Astrocyte (in vitro differentiated cells and primary cell): ENCODE results near the gene OXLD1. TPM values are rescaled to one million over a fixed set of nuclear protein-coding genes. Genes with fewer than 3 reads are reported as not detected.

Experiments used
- DNase-seq: peaks from one replicate; pipeline ENCODE4 v3.0.0-alpha.2; 2010; ENCODE audit warnings: low read depth
- FAIRE-seq: peaks from 2 replicates; lab custom pipeline; 2011; peaks lifted over from hg19 to GRCh38; lab: Jason Lieb, UNC
- H2AFZ ChIP-seq: 2 replicates; pipeline ENCODE4 v1.6.0; 2012; ENCODE audit warnings: low read depth, low read length, inconsistent platforms
- H3K27ac ChIP-seq: 2 replicates; pipeline ENCODE4 v1.5.1; 2011; ENCODE audit warnings: low read depth, low read length, inconsistent platforms
- H3K27me3 ChIP-seq: 2 replicates; pipeline ENCODE4 v1.6.0; 2011; ENCODE audit warnings: low read length, inconsistent platforms; ENCODE audit not compliant: insufficient read depth
- H3K36me3 ChIP-seq: 2 replicates; pipeline ENCODE4 v1.5.1; 2011; ENCODE audit warnings: low read length, inconsistent platforms; ENCODE audit not compliant: insufficient read depth
- H3K4me1 ChIP-seq: 2 replicates; pipeline ENCODE4 v1.5.1; 2011; ENCODE audit warnings: low read length, inconsistent platforms; ENCODE audit not compliant: insufficient read depth
- H3K4me2 ChIP-seq: 2 replicates; pipeline ENCODE4 v1.6.0; 2012; ENCODE audit warnings: low read length, inconsistent platforms
- H3K4me3 ChIP-seq: 2 replicates; pipeline ENCODE4 v1.5.1; 2011; ENCODE audit warnings: low read depth, mild to moderate bottlenecking, low read length, inconsistent platforms; ENCODE audit not compliant: insufficient read depth
- H3K79me2 ChIP-seq: 2 replicates; pipeline ENCODE4 v1.6.0; 2012; ENCODE audit warnings: mild to moderate bottlenecking, low read length, inconsistent platforms; ENCODE audit not compliant: insufficient read depth
- H3K9ac ChIP-seq: 2 replicates; pipeline ENCODE4 v1.6.0; 2012; ENCODE audit warnings: mild to moderate bottlenecking, low read length, inconsistent platforms
- H3K9me3 ChIP-seq: 2 replicates; pipeline ENCODE4 v1.5.1; 2012; ENCODE audit warnings: low read depth, mild to moderate bottlenecking, low read length, inconsistent platforms; ENCODE audit not compliant: insufficient read depth
- H4K20me1 ChIP-seq: 2 replicates; pipeline ENCODE4 v1.6.0; 2012; ENCODE audit warnings: low read length, inconsistent platforms; ENCODE audit not compliant: insufficient read depth
- H3K27ac Mint-ChIP-seq: one replicate; pipeline ENCODE4 v1.8.0; 2021; ENCODE audit warnings: mild to moderate bottlenecking, mixed read lengths; ENCODE audit not compliant: unreplicated experiment
- H3K27me3 Mint-ChIP-seq: one replicate; pipeline ENCODE4 v1.8.0; 2021; ENCODE audit warnings: low read depth, mixed read lengths; ENCODE audit not compliant: unreplicated experiment
- H3K36me3 Mint-ChIP-seq: one replicate; pipeline ENCODE4 v1.8.0; 2021; ENCODE audit warnings: low read depth, mixed read lengths; ENCODE audit not compliant: unreplicated experiment
- H3K4me1 Mint-ChIP-seq: one replicate; pipeline ENCODE4 v1.8.0; 2021; ENCODE audit warnings: low read depth, mixed read lengths; ENCODE audit not compliant: unreplicated experiment
- H3K4me3 Mint-ChIP-seq: one replicate; pipeline ENCODE4 v1.8.0; 2021; ENCODE audit warnings: mild to moderate bottlenecking, moderate library complexity, mixed read lengths; ENCODE audit not compliant: unreplicated experiment
- H3K9me3 Mint-ChIP-seq: one replicate; pipeline ENCODE4 v1.8.0; 2021; ENCODE audit warnings: mild to moderate bottlenecking, mixed read lengths; ENCODE audit not compliant: unreplicated experiment
- EZH2 ChIP-seq: IDR thresholded peaks from 2 replicates; pipeline ENCODE4 v1.6.1; 2012; ENCODE audit warnings: mild to moderate bottlenecking, low read length, inconsistent platforms; ENCODE audit not compliant: insufficient read depth
- total RNA-seq: library from RNA; stranded (reverse); gene quantifications from 2 replicates; pipeline ENCODE4 v1.2.1, GENCODE V29; 2021
- TF ChIP-seq, protein P1 (sequence below): IDR thresholded peaks from 2 replicates; pipeline ENCODE4 v1.5.1; 2011; ENCODE audit warnings: low read depth, mild to moderate bottlenecking, inconsistent platforms, low read length, moderate library complexity; ENCODE audit not compliant: insufficient read depth

Gene OXLD1
- total RNA-seq, 1 donor from 2014 or later: 22.0 TPM

DNA sequence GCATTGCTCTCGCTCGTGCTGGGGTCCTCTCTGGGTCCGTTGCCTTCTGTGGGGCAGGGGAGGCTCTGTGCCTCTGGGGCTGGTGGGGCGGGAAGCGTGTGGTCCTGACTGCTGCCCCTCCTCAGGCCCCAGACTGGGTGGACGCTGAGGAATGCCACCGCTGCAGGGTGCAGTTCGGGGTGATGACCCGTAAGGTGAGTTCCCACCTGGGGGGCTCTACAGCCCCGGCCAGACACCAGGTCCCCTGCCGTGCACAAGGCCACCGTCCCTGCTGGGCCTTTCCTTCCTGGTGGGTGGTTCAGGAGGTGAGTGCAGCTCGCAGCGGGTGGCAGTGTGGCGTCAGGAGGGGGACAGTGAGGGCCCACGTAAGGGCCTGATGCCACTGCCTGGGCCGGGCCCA lies 24.1 kb upstream of the OXLD1 start:
- Histone ChIP-seq H3K9ac (no peak overlapping the region), H2AFZ (no peak overlapping the region), H3K27ac (no peak overlapping the region), H3K4me3 (no peak overlapping the region), H3K9me3 (no peaks in the 10 kb centered on the region), H3K4me1 (peaks cover 4% of the 10 kb centered on the region), H3K79me2 (peaks cover 95% of the 10 kb centered on the region), H3K27me3 (no peaks in the 10 kb centered on the region), H3K36me3 (peaks cover 30% of the 10 kb centered on the region), H3K4me2 (no peak overlapping the region), H4K20me1 (peaks cover 94% of the 10 kb centered on the region)
- Mint-ChIP-seq H3K4me1 (peaks cover 3% of the 10 kb centered on the region), H3K36me3 (peaks cover 16% of the 10 kb centered on the region), H3K27ac (no peak overlapping the region), H3K4me3 (no peak overlapping the region), H3K9me3 (no peaks in the 10 kb centered on the region), H3K27me3 (no peaks in the 10 kb centered on the region)
- TF ChIP-seq, protein P1, sequence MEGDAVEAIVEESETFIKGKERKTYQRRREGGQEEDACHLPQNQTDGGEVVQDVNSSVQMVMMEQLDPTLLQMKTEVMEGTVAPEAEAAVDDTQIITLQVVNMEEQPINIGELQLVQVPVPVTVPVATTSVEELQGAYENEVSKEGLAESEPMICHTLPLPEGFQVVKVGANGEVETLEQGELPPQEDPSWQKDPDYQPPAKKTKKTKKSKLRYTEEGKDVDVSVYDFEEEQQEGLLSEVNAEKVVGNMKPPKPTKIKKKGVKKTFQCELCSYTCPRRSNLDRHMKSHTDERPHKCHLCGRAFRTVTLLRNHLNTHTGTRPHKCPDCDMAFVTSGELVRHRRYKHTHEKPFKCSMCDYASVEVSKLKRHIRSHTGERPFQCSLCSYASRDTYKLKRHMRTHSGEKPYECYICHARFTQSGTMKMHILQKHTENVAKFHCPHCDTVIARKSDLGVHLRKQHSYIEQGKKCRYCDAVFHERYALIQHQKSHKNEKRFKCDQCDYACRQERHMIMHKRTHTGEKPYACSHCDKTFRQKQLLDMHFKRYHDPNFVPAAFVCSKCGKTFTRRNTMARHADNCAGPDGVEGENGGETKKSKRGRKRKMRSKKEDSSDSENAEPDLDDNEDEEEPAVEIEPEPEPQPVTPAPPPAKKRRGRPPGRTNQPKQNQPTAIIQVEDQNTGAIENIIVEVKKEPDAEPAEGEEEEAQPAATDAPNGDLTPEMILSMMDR: no peak
- FAIRE-seq: no peak
- no peak for DNase-seq

DNA sequence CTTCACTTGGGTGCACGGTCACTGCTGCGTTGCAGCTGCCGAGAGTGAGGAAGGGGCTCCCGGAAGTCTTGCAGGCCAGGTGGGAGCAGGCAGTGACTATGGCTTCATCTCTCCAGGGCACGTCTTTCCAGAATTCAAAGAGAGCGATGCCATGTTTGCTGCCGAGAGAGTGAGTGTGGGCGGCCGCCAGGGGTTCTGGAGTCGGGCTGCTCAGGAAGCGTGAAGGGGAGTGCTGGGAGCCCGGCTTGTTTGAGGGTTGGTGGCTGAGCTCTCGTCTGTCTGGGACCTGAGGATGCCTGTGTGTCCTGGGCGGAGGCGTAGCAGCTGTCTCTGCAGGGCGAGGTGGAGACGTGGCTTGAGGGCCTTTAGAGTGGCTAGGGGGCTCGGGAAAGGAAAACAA lies 23.7 kb upstream of the OXLD1 start:
- H3K36me3 ChIP-seq: peaks cover 29% of the 10 kb centered on the region
- H4K20me1 ChIP-seq: peaks cover 94% of the 10 kb centered on the region
- H3K9me3 ChIP-seq: no peaks in the 10 kb centered on the region
- no peak for DNase-seq
- H3K4me1 ChIP-seq: peaks cover 9% of the 10 kb centered on the region
- H3K27me3 ChIP-seq: no peaks in the 10 kb centered on the region
- H3K36me3 Mint-ChIP-seq: peaks cover 16% of the 10 kb centered on the region
- H2AFZ ChIP-seq: no peak overlapping the region
- H3K27ac ChIP-seq: no peak overlapping the region
- H3K4me1 Mint-ChIP-seq: peaks cover 5% of the 10 kb centered on the region
- no peak overlapping the region for H3K9ac ChIP-seq
- no peaks in the 10 kb centered on the region for H3K9me3 Mint-ChIP-seq
- no peak overlapping the region for H3K4me2 ChIP-seq
- H3K79me2 ChIP-seq: peaks cover 95% of the 10 kb centered on the region
- TF ChIP-seq EZH2: no peak
- TF ChIP-seq, protein P1: no peak
- H3K4me3 Mint-ChIP-seq: no peak overlapping the region
- no peak for FAIRE-seq
- H3K27ac Mint-ChIP-seq: no peak overlapping the region
- no peak overlapping the region for H3K4me3 ChIP-seq
- H3K27me3 Mint-ChIP-seq: no peaks in the 10 kb centered on the region

DNA sequence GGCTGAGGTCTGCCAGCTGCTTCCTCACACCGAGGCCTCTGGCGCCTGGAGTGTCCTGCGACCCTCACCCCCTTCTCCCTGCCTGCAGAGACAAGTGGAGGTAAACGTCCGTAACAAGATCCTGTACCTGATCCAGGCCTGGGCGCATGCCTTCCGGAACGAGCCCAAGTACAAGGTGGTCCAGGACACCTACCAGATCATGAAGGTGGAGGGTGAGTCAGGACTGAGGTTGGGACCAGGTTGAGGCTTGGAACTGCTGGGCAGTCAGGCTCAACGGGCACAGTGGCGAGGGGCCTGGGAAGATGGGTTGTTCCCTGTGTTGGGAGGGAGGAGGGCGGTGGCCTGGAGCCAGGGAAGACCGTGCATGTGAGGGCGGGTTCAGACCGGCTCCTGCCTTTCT lies 22.2 kb upstream of the OXLD1 start:
- H3K27me3 ChIP-seq: no peaks in the 10 kb centered on the region
- no peaks in the 10 kb centered on the region for H3K9me3 Mint-ChIP-seq
- no peaks in the 10 kb centered on the region for H3K9me3 ChIP-seq
- peaks cover 29% of the 10 kb centered on the region for H3K36me3 ChIP-seq
- H3K27ac ChIP-seq: no peak overlapping the region
- no peak overlapping the region for H3K4me3 Mint-ChIP-seq
- peaks cover 16% of the 10 kb centered on the region for H3K36me3 Mint-ChIP-seq
- H2AFZ ChIP-seq: no peak overlapping the region
- no peaks in the 10 kb centered on the region for H3K27me3 Mint-ChIP-seq
- H4K20me1 ChIP-seq: peaks cover 89% of the 10 kb centered on the region
- no peak overlapping the region for H3K4me2 ChIP-seq
- peaks cover 16% of the 10 kb centered on the region for H3K4me1 ChIP-seq
- peak overlapping the region; percentile 66 for H3K27ac Mint-ChIP-seq
- peaks cover 95% of the 10 kb centered on the region for H3K79me2 ChIP-seq
- no peak for FAIRE-seq
- H3K4me1 Mint-ChIP-seq: peaks cover 8% of the 10 kb centered on the region
- DNase-seq: no peak
- TF ChIP-seq EZH2: no peak
- TF ChIP-seq, protein P1: no peak
- H3K4me3 ChIP-seq: no peak overlapping the region
- H3K9ac ChIP-seq: peak overlapping the region; percentile 6
